H1 (cell line): ENCODE data around the gene KLK7. TPM values are rescaled to one million over a fixed set of nuclear protein-coding genes. Genes with fewer than 3 reads are reported as not detected.

Experiments used
- CTCF ChIA-PET: fragments of 300-600 bp; sonication (Branson Sonifier 250); formaldehyde crosslinking; loops from one replicate; lab custom pipeline; 2021; ENCODE audit not compliant: partially characterized antibody; lab: Charles Lee
- POLR2A ChIA-PET: fragments of 300-600 bp; sonication (Branson Sonifier 250); formaldehyde crosslinking; loops from one replicate; lab custom pipeline; 2021; ENCODE audit warnings: inconsistent platforms; ENCODE audit not compliant: partially characterized antibody; lab: Charles Lee
- DNase-seq, 2 experiments: peaks; one replicate each; pipeline versions ENCODE4 v3.0.0 to v3.0.0-alpha.2; 2010 to 2022; ENCODE audit warnings: low spot score in 2 of 2, low read depth in 1 of 2, mixed read lengths in 1 of 2
- FAIRE-seq: peaks from 2 replicates; lab custom pipeline; 2011; peaks lifted over from hg19 to GRCh38; lab: Jason Lieb, UNC
- H2AFZ ChIP-seq: 2 replicates; pipeline ENCODE4 v1.8.1; 2012; ENCODE audit warnings: low read length, inconsistent platforms
- H2AK5ac ChIP-seq: 2 replicates; pipeline ENCODE4 v1.6.1; 2013; ENCODE audit warnings: low read depth, low read length
- H2BK120ac ChIP-seq: replicated peaks from 2 replicates; pipeline ENCODE3; 2013; ENCODE audit warnings: low read depth, low read length, inconsistent platforms
- H2BK12ac ChIP-seq: 2 replicates; pipeline ENCODE4 v1.6.1; 2013; ENCODE audit warnings: low read depth, low read length
- H2BK15ac ChIP-seq: 2 replicates; pipeline ENCODE4 v1.6.1; 2013; ENCODE audit warnings: low read length
- H2BK20ac ChIP-seq: 2 replicates; pipeline ENCODE4 v1.6.1; 2013; ENCODE audit warnings: low read length
- H2BK5ac ChIP-seq: 2 replicates; pipeline ENCODE4 v1.6.1; 2013; ENCODE audit warnings: low read depth, low read length
- H3K14ac ChIP-seq: 2 replicates; pipeline ENCODE4 v1.6.1; 2013; ENCODE audit warnings: inconsistent platforms; ENCODE audit not compliant: insufficient read length
- H3K18ac ChIP-seq: 2 replicates; pipeline ENCODE4 v1.6.1; 2013; ENCODE audit warnings: low read length; ENCODE audit errors: extremely low read depth
- H3K23ac ChIP-seq: 2 replicates; pipeline ENCODE4 v1.6.1; 2013; ENCODE audit warnings: inconsistent platforms; ENCODE audit not compliant: insufficient read length
- H3K23me2 ChIP-seq: 2 replicates; pipeline ENCODE4 v1.6.1; 2013; ENCODE audit warnings: low read depth, low read length
- H3K27ac ChIP-seq: 2 replicates; pipeline ENCODE4 v1.6.1; 2011; ENCODE audit warnings: low read depth, low read length, inconsistent platforms
- H3K27me3 ChIP-seq, 4 experiments: replicated peaks in 1 of 4; 1 replicate in 1 of 4; 2 replicates in 3 of 4; pipeline versions ENCODE4 v1.6.1 to v1.8.1; 2011 to 2013; ENCODE audit warnings: low read length in 3 of 4, mild to moderate bottlenecking in 3 of 4, inconsistent platforms in 2 of 4, mixed read lengths in 2 of 4, moderate library complexity in 1 of 4; ENCODE audit not compliant: control insufficient read depth in 3 of 4, insufficient read depth in 3 of 4; ENCODE audit errors: extremely low read depth in 1 of 4
- H3K36me3 ChIP-seq, 4 experiments: 2 replicates each; pipeline versions ENCODE4 v1.6.1 to v1.8.1; 2011 to 2013; ENCODE audit warnings: mild to moderate bottlenecking in 4 of 4, low read length in 3 of 4, moderate library complexity in 2 of 4, control low read depth in 1 of 4, inconsistent platforms in 1 of 4; ENCODE audit not compliant: insufficient read depth in 4 of 4, control insufficient read depth in 2 of 4
- H3K4ac ChIP-seq: replicated peaks from 2 replicates; pipeline ENCODE3; 2013; ENCODE audit warnings: low read length, low read depth, mixed read lengths, inconsistent platforms; ENCODE audit not compliant: insufficient read length
- H3K4me1 ChIP-seq, 4 experiments: replicated peaks in 1 of 4; 1 replicate in 1 of 4; 2 replicates in 3 of 4; pipeline versions ENCODE4 v1.6.1 to v1.8.1; 2011 to 2013; ENCODE audit warnings: low read length in 3 of 4, inconsistent platforms in 2 of 4, mixed read lengths in 1 of 4; ENCODE audit not compliant: insufficient read depth in 4 of 4, control insufficient read depth in 3 of 4
- H3K4me2 ChIP-seq, 2 experiments: 2 replicates each; pipeline versions ENCODE4 v1.6.1 to v1.8.1; 2011 to 2013; ENCODE audit warnings: low read depth in 2 of 2, low read length in 2 of 2, control low read depth in 1 of 2, inconsistent platforms in 1 of 2, mild to moderate bottlenecking in 1 of 2; ENCODE audit not compliant: insufficient read depth in 1 of 2
- H3K4me3 ChIP-seq, 4 experiments: fragments of 200-600, 300-600 bp in 1 of 4; sonication (generic), shearing (Covaris generic), sonication (Bioruptor Twin) in 1 of 4; 2 replicates each; pipeline versions ENCODE4 v1.5.1 to v1.8.1; 2011 to 2016; ENCODE audit warnings: low read length in 4 of 4, low read depth in 3 of 4, control low read depth in 2 of 4, inconsistent platforms in 2 of 4, mild to moderate bottlenecking in 2 of 4, mixed read lengths in 1 of 4, moderate library complexity in 1 of 4; ENCODE audit not compliant: insufficient read depth in 2 of 4; ENCODE audit errors: extremely low read depth in 1 of 4
- H3K56ac ChIP-seq: replicated peaks from 2 replicates; pipeline ENCODE3; 2013; ENCODE audit warnings: low read depth, mild to moderate bottlenecking, mixed read lengths, low read length, inconsistent platforms; ENCODE audit not compliant: insufficient read length
- H3K79me1 ChIP-seq: 2 replicates; pipeline ENCODE4 v1.6.1; 2013; ENCODE audit warnings: low read depth, low read length, control low read depth
- H3K79me2 ChIP-seq, 2 experiments: 2 replicates each; pipeline versions ENCODE4 v1.6.1 to v1.8.1; 2012 to 2013; ENCODE audit warnings: low read length in 2 of 2, mild to moderate bottlenecking in 2 of 2, inconsistent platforms in 1 of 2; ENCODE audit not compliant: insufficient read depth in 2 of 2, control insufficient read depth in 1 of 2
- H3K9ac ChIP-seq, 4 experiments: replicated peaks in 1 of 4; 1 replicate in 1 of 4; 2 replicates in 3 of 4; pipeline versions ENCODE4 v1.6.1 to v1.8.1; 2011 to 2013; ENCODE audit warnings: low read depth in 3 of 4, low read length in 3 of 4, control low read depth in 2 of 4, mild to moderate bottlenecking in 2 of 4, moderate library complexity in 2 of 4, inconsistent platforms in 1 of 4; ENCODE audit errors: extremely low read depth in 1 of 4
- H3K9me3 ChIP-seq, 2 experiments: 2 replicates each; pipeline versions ENCODE4 v1.6.1 to v1.8.1; 2012 to 2013; ENCODE audit warnings: mild to moderate bottlenecking in 2 of 2, moderate library complexity in 2 of 2, control low read depth in 1 of 2, inconsistent platforms in 1 of 2, low read depth in 1 of 2, low read length in 1 of 2, mixed read lengths in 1 of 2; ENCODE audit not compliant: insufficient read depth in 2 of 2
- H4K20me1 ChIP-seq, 2 experiments: replicated peaks in 1 of 2; 2 replicates each; pipeline versions ENCODE3 to v1.8.1; 2011 to 2013; ENCODE audit warnings: inconsistent platforms in 2 of 2, low read length in 2 of 2, mild to moderate bottlenecking in 1 of 2; ENCODE audit not compliant: insufficient read depth in 2 of 2, control insufficient read depth in 1 of 2
- H4K5ac ChIP-seq: 2 replicates; pipeline ENCODE4 v1.6.1; 2013; ENCODE audit warnings: low read length, low read depth, mixed read lengths, inconsistent platforms; ENCODE audit not compliant: insufficient read length
- H4K8ac ChIP-seq: 2 replicates; pipeline ENCODE4 v1.8.0; 2013; ENCODE audit warnings: mild to moderate bottlenecking, moderate library complexity, low read length, inconsistent platforms; ENCODE audit not compliant: insufficient read depth; ENCODE audit errors: extremely low read depth
- H4K91ac ChIP-seq: replicated peaks from 2 replicates; pipeline ENCODE3; 2013; ENCODE audit warnings: low read length, mixed read lengths, inconsistent platforms; ENCODE audit not compliant: insufficient read length
- ASH2L ChIP-seq: fragments of 200-600, 300-600 bp; sonication (generic); IDR thresholded peaks from one replicate; pipeline ENCODE4 v1.7.1; 2017; ENCODE audit warnings: low read length
- BACH1 ChIP-seq: IDR thresholded peaks from 2 replicates; pipeline ENCODE4 v1.6.1; 2012; ENCODE audit warnings: low read length, improper control_type of control experiment
- JUND ChIP-seq: IDR thresholded peaks from 2 replicates; pipeline ENCODE4 v1.6.1; 2011; ENCODE audit warnings: mild to moderate bottlenecking, improper control_type of control experiment, low read length
- KDM4A ChIP-seq: IDR thresholded peaks from one replicate; pipeline ENCODE4 v1.7.1; 2012; ENCODE audit warnings: low read depth, mild to moderate bottlenecking, moderate library complexity, low read length, inconsistent platforms; ENCODE audit not compliant: severe bottlenecking
- NANOG ChIP-seq: IDR thresholded peaks from 2 replicates; pipeline ENCODE4 v1.6.1; 2011; ENCODE audit warnings: low read length, low read depth, mild to moderate bottlenecking, inconsistent platforms; ENCODE audit not compliant: insufficient read depth, poor library complexity, severe bottlenecking
- POLR2AphosphoS5 ChIP-seq: IDR thresholded peaks from 2 replicates; pipeline ENCODE4 v1.6.1; 2011; ENCODE audit warnings: low read depth, low read length
- YY1 ChIP-seq: IDR thresholded peaks from 2 replicates; pipeline ENCODE4 v1.6.1; 2011; ENCODE audit warnings: low read depth, mild to moderate bottlenecking, low read length
- WGBS, 2 experiments: shearing (Covaris generic) in 1 of 2; methylation state at CpG; one replicate each; pipeline versions ENCODE4 v1.1.6 to v1.1.7; 2013 to 2015; ENCODE audit warnings: low lambda C conversion rate in 2 of 2, mixed read lengths in 2 of 2, inconsistent platforms in 1 of 2, low coverage in 1 of 2, missing lambda C conversion rate in 1 of 2; ENCODE audit not compliant: insufficient replicate concordance in 2 of 2, insufficient coverage in 1 of 2, insufficient read length in 1 of 2; ENCODE audit errors: extremely low coverage in 1 of 2, missing lambda C conversion rate in 1 of 2; 5-methylcytosine and 5-hydroxymethylcytosine counted together
- polyA plus RNA-seq, 7 experiments: library from polyadenylated mRNA; depleted of rRNA in 3 of 7; stranded (reverse) in 5 of 7; unstranded in 2 of 7; fragments of >200 nt in 5 of 7; fragments of 200-250 nt in 2 of 7; gene quantifications; 1 replicate in 5 of 7; 2 replicates in 1 of 7; 4 replicates in 1 of 7; pipeline versions ENCODE4 v1.2.1 to v1.2.3, GENCODE V29; 2011 to 2013; ENCODE audit warnings: missing spikeins in 2 of 7, mixed read lengths in 2 of 7
- total RNA-seq: library from RNA; stranded (reverse); fragmentation: NEBNext Ultra II Directional; extraction: Animal tissue kit (Norgen Biotek cat#: 25700); gene quantifications from 2 replicates; pipeline ENCODE4 v1.2.1, GENCODE V29; 2021

The KLK7 gene
- total and polyA plus RNA-seq, 2 of the 8 experiments (the other 6 are each of a cell fraction or from before 2014, with no cell fraction given) = 0.73 to 1.4 TPM

- Histone ChIP-seq H3K23ac (no peak overlapping the region), H3K4ac (no peak overlapping the region), H2BK20ac (no peak overlapping the region), H2AFZ (no peak overlapping the region), H2BK120ac (no peak overlapping the region), H3K23me2 (no peaks in the 10 kb centered on the region), H4K5ac (no peak overlapping the region), H3K4me3 (no peak overlapping the region), H2AK5ac (no peak overlapping the region), H2BK12ac (no peak overlapping the region), H3K36me3 (no peaks in the 10 kb centered on the region), H3K4me2 (no peak overlapping the region), H4K8ac (no peak overlapping the region), H4K91ac (no peak overlapping the region), H3K27ac (no peak overlapping the region), H3K79me2 (no peaks in the 10 kb centered on the region), H3K79me1 (no peaks in the 10 kb centered on the region), H2BK5ac (no peak overlapping the region), H3K9ac (no peak overlapping the region), H2BK15ac (no peak overlapping the region), H3K14ac (no peak overlapping the region), H3K56ac (no peak overlapping the region), H3K4me1 (no peaks in the 10 kb centered on the region), H4K20me1 (no peaks in the 10 kb centered on the region), H3K9me3 (no peaks in the 10 kb centered on the region), H3K27me3 (0 out of 7 replicates have a peak, but pooled peaks cover 0 to 2% (median 0%) of the 10 kb centered on the region in 4 experiments), H3K18ac (no peak overlapping the region)
- 88% methylated on average over 4 of the region's 4 CpGs; no CpG with 5 or more reads in 1 of the 2 experiments for WGBS, 2 experiments
- POLR2A ChIA-PET = no interaction called here
- DNase-seq (no peak), FAIRE-seq (no peak)
- TF ChIP-seq KDM4A = no peak
- TF ChIP-seq YY1 = no peak
- TF ChIP-seq ASH2L = no peak
- TF ChIP-seq NANOG = no peak
- TF ChIP-seq JUND = no peak
- no peak for TF ChIP-seq BACH1
- TF ChIP-seq POLR2AphosphoS5 = no peak
- CTCF ChIA-PET = interaction anchor here (2.1 to 3.5 kb wide), 2 partner anchors 84 to 164 kb away, joined by 12 to 13 read pairs; no protein-coding TSS in a partner anchor
Measured at GRCh38 chr19:50932690-50933083, 51.0 kb downstream of the KLK7 start.
